OCI-LY3 (cell line): ENCODE data around the gene GLIS1.

Experiments used
- EZH2phosphoT487 ChIP-seq: fragments of 200-600 bp; shearing (Covaris generic); IDR thresholded peaks from 2 replicates; pipeline ENCODE4 v1.6.1; 2018; ENCODE audit warnings: antibody characterized with exemption, mixed run types, low read depth
- TF ChIP-seq, protein P1 (sequence below): fragments of 200-600, 300-600 bp; sonication (generic); IDR thresholded peaks from 2 replicates; pipeline ENCODE4 v1.5.1; 2014; ENCODE audit warnings: antibody characterized with exemption, low read length, low read depth

DNA sequence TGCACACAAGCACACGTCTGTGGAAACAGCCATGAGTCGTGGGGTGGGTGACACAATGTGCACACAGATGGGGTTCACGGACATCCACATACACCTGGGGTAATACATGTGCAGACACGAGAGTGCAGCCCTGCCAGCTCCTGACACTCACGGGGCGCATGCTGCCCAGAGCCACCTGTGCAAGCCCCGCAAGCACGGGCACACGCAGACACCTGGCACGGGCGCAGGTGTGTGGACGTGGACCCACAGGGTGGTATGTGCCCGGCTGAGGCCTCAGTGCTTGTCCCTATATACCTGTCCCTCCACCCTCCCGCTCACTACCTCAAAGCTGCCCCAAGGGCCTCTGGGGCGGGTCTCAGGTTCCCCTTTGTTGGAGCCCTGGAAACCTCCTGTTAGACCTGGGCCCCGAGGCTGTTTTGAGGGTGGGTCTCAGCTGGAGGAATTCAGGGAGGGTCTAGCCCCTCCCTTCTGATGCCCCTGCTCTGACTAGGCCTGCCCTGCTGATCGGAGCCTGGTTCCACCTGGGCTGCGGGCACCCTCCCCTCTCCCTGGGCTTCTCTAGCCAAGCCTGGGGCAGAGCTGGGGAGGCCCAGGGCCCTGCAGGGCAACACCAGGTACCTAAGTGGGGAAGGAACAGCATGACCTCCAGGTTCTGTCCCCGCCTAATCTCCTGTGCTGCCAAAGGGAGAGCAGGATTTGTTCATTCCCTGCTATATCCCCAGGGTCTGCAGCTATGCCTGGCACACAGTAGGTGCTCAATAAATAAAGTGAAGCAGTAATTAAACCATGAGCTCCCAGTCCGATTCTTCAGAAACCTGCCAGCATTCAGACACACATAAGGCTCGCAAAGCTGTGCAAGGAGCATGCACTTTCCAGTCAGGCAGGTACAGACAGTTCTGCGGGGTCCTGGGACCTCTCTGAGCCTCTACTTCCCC lies 230.6 kb downstream of the GLIS1 start:
- TF ChIP-seq, protein P1, sequence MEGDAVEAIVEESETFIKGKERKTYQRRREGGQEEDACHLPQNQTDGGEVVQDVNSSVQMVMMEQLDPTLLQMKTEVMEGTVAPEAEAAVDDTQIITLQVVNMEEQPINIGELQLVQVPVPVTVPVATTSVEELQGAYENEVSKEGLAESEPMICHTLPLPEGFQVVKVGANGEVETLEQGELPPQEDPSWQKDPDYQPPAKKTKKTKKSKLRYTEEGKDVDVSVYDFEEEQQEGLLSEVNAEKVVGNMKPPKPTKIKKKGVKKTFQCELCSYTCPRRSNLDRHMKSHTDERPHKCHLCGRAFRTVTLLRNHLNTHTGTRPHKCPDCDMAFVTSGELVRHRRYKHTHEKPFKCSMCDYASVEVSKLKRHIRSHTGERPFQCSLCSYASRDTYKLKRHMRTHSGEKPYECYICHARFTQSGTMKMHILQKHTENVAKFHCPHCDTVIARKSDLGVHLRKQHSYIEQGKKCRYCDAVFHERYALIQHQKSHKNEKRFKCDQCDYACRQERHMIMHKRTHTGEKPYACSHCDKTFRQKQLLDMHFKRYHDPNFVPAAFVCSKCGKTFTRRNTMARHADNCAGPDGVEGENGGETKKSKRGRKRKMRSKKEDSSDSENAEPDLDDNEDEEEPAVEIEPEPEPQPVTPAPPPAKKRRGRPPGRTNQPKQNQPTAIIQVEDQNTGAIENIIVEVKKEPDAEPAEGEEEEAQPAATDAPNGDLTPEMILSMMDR = no peak
- no peak for TF ChIP-seq EZH2phosphoT487
